ENCODE measurements around the gene PRR20B.

GRCh38 chr13:57128909-57129308 is 18.4 kb upstream of the PRR20B start:
- no peak for TF ChIP-seq CTCF (IDR thresholded peaks at IDR 0.05)
- no peak for TF ChIP-seq NR3C1 (IDR thresholded peaks at IDR 0.05)
- no peak for TF ChIP-seq ZSCAN20 (CRISPR knock-in tag; IDR thresholded peaks at IDR 0.05)
- no peak for TF ChIP-seq KDM1A (IDR thresholded peaks at IDR 0.05; ENCODE audit: low read depth)
- TF ChIP-seq HDAC2 (IDR thresholded peaks at IDR 0.05), result no peak
- TF ChIP-seq NPAS2 (CRISPR knock-in tag; IDR thresholded peaks at IDR 0.05; ENCODE audit: borderline replicate concordance), result no peak

All from A549 (cell line).